ENCODE measurements around the gene FCGR3B.
"Not testable (repeated sequence)": the region's sequence is repeated elsewhere in the genome, so short reads cannot be mapped to it uniquely, and the experiment has no call there.

FCGR3B gene

GRCh38 chr1:161597077-161597476 is 33.9 kb downstream of the FCGR3B start:
- H3K4me3 ChIP-seq (ENCODE audit: low read depth, low read length); in situ Hi-C loops (cut with HindIII; ENCODE audit: low sequenced_read_pairs); DNase-seq (ENCODE audit: low read depth, low spot score): not testable (repeated sequence)

- DNase-seq (ENCODE audit: low read depth, low spot score); H3K4me3 ChIP-seq (ENCODE audit: low read depth, low read length); in situ Hi-C loops (cut with HindIII; ENCODE audit: low sequenced_read_pairs): not testable (repeated sequence)
These were observed 35.4 kb downstream of the FCGR3B start for GRCh38 chr1:161595583-161595982.

GRCh38 chr1:161595173-161595572 is 35.8 kb downstream of the FCGR3B start:
- in situ Hi-C loops (cut with HindIII; ENCODE audit: low sequenced_read_pairs); DNase-seq (ENCODE audit: low read depth, low spot score); H3K4me3 ChIP-seq (ENCODE audit: low read depth, low read length): not testable (repeated sequence)

GRCh38 chr1:161594269-161594984 is 36.5 kb downstream of the FCGR3B start:
- DNase-seq (ENCODE audit: low read depth, low spot score); in situ Hi-C loops (cut with HindIII; ENCODE audit: low sequenced_read_pairs); H3K4me3 ChIP-seq (ENCODE audit: low read depth, low read length): not testable (repeated sequence)

DNA sequence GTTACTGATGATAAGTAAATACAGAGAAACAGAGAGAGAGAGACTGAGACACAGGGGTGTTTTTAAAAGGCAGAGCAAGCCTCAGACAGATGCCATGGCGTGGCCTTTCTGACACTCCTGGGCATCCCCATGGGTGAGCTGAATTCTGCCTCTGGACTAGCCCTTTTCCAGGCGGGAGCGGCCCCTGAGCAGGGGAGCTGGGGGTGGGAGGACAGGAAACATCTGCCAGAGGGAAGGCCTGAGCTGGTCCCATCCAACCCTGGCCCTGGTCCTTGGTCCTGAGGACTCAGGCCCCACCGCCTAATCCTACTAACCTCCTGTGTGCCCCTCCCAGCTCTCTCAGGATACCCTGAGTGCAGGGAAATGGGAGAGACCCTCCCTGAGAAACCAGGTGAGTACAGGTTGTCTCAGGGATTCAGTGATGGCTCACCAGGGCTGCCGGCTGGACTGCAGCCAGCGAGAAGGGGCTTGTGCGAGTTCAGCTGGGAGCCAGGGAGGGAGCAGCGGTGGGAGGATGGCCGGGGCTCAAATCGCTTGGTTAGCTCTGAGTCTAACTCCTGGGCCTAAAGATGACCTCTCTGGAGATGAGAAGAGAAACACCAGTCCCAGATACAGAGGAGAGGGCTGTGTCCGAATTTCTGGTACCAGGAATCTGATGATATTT is 37.8 kb downstream of the FCGR3B start:
- H3K4me3 ChIP-seq (ENCODE audit: low read depth, low read length); DNase-seq (ENCODE audit: low read depth, low spot score); in situ Hi-C loops (cut with HindIII; ENCODE audit: low sequenced_read_pairs): not testable (repeated sequence)

DNA sequence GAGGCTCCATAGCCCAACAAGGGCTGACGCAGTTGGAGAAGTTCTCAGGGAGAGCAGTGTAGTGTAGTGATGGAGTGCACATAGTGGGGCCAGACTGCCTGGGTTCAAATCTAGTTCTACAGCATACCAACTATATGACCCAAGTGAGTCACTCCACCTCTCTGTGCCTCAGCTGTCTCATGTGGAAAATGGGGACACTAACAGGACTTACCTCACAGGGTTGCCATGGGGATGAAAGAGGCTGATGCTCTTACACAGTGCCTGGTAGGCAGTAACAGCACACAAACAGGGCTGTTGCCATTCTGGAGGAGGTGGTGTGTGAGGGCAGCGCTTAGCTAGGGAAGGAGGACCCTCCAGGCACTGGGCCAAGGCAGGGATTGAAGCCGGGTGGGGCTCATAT is 38.4 kb downstream of the FCGR3B start:
- DNase-seq (ENCODE audit: low read depth, low spot score); H3K4me3 ChIP-seq (ENCODE audit: low read depth, low read length); in situ Hi-C loops (cut with HindIII; ENCODE audit: low sequenced_read_pairs): not testable (repeated sequence)

DNA sequence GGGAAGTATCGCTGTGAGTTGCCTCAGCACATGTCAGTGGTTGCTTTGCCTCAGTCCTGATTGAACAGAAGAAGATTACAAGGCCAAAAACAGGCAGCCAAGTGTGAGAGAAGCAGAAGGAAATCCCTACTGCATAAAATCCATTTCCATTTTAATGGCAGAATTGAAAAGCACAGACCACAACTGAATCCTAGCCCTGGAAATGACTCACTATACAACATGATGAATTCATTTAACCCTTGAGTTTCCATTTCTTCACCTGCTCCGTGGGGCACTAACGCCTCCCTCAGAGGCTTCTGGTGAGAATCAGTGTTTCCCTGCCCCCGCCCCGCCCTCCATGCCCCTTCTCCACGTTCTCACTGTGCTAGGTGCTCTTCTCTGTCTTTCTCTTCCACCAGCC is 41.1 kb downstream of the FCGR3B start:
- DNase-seq (ENCODE audit: low read depth, low spot score); H3K4me3 ChIP-seq (ENCODE audit: low read depth, low read length); in situ Hi-C loops (cut with HindIII; ENCODE audit: low sequenced_read_pairs): not testable (repeated sequence)

DNA sequence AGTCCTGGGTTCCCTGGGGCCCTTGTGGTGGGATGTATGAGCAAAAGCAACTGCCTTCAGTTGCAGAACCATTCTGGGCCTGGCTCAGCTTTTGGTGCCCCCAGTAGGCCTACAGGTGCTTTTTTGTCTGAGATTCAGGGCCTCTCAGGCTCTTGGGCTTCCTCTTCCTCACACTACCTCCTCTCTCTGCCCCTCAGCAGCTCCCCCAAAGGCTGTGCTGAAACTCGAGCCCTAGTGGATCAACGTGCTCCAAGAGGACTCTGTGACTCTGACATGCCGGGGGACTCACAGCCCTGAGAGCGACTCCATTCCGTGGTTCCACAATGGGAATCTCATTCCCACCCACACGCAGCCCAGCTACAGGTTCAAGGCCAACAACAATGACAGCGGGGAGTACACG is 41.6 kb downstream of the FCGR3B start:
- H3K4me3 ChIP-seq (ENCODE audit: low read depth, low read length); DNase-seq (ENCODE audit: low read depth, low spot score); in situ Hi-C loops (cut with HindIII; ENCODE audit: low sequenced_read_pairs): not testable (repeated sequence)

DNA sequence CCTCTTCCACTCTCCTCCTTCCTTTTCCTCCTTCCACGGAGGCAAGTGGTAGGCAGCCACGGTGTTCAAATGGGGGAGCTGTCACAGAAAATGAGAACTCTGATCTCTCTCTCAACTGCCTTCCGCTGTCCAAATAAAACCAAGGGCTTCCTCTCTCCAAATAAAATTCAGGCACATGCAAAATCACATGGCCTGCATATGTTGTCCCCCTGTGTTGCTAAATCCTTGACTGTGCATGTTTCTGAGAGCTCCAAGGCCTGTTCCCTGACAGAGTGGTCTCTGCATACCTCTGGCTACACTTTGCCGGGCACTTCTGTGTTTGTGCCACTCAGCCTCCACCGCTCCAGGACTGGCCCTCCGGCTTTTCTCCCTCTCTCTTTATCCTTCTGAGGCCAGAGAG is 42.4 kb downstream of the FCGR3B start:
- in situ Hi-C loops (cut with HindIII; ENCODE audit: low sequenced_read_pairs); DNase-seq (ENCODE audit: low read depth, low spot score); H3K4me3 ChIP-seq (ENCODE audit: low read depth, low read length): not testable (repeated sequence)

- DNase-seq (ENCODE audit: low read depth, low spot score); H3K4me3 ChIP-seq (ENCODE audit: low read depth, low read length); in situ Hi-C loops (cut with HindIII; ENCODE audit: low sequenced_read_pairs): not testable (repeated sequence)
These were observed 48.1 kb downstream of the FCGR3B start for GRCh38 chr1:161582882-161583281.

DNA sequence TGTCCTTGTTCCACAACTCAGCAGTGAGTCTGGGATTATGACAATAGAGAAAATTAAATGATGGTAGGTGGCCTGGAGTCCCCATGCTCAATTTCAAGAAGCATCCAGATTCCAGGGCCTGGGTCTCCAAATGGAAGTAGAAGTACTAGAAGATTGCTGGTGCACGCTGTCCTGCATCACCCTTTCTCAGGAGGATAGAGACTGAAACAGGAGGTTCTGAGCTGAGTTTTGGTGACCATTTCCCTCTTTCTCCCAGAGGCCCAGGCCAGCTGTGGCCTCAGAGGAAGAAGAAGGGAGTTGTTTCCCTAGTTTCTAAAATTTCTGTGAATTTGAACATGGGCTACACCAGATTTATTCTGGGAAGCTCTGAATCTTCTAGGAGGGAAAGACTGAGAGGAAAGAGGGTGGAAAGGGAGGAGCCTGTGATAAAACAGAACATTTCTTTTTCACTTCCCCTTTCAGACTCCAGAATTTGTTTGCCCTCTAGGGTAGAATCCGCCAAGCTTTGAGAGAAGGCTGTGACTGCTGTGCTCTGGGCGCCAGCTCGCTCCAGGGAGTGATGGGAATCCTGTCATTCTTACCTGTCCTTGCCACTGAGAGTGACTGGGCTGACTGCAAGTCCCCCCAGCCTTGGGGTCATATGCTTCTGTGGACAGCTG is 50.0 kb downstream of the FCGR3B start:
- DNase-seq (ENCODE audit: low read depth, low spot score); H3K4me3 ChIP-seq (ENCODE audit: low read depth, low read length); in situ Hi-C loops (cut with HindIII; ENCODE audit: low sequenced_read_pairs): not testable (repeated sequence)

DNA sequence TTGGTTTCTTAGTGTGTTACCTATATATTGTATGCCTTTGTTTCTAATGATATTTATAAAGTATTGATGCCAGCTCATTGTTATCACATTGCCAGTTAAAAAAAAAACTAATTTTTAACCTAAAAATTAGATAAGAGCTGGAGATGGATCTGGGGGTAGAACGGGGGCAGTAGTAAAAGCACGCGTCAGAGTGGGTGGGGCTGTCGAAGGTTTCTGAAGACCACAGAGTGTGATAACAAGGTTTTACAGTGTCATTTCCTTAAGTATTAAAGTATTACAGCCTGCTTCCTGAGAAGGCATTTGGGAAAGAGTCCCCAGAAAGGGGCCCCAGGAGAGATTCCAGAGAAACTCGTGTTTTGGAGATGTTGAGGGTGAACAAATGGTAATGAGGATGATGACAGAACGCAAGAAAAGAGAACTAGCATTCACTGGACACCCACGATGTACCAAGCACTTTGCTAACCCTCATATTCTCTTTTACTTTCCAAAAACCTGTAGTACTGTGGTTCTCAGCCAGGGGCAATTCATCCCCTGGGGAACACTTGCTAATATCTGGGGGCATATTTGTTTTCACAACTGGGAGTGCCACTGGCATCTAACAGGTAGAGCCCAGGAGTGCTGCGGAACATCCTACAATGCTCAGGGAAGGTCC is 51.0 kb downstream of the FCGR3B start:
- H3K4me3 ChIP-seq (ENCODE audit: low read depth, low read length); in situ Hi-C loops (cut with HindIII; ENCODE audit: low sequenced_read_pairs); DNase-seq (ENCODE audit: low read depth, low spot score): not testable (repeated sequence)

DNA sequence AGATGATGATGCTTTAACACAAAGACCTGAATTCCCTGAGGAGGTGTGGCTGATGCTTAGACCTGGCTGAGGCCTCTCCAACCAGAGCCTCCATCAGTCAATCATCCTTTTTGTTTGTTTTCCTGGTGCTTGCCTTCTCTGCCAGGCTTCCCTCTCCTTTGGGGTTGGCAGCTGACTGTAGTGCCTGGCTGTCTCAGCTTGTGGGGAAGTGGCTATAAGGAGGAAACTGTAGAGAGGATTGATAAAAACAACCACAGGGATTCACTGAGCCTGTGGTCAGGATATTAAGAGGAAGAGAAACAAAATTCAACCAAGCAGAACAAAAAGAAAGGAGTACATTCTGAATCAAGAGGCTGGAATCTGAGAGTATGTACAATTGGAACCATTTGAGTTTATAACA is 54.3 kb downstream of the FCGR3B start:
- DNase-seq (ENCODE audit: low read depth, low spot score); H3K4me3 ChIP-seq (ENCODE audit: low read depth, low read length); in situ Hi-C loops (cut with HindIII; ENCODE audit: low sequenced_read_pairs): not testable (repeated sequence)

Measured in astrocyte of the spinal cord (primary cell).